GM18520 (cell line): Measurements from ENCODE around the gene HOMER2.
"Not testable (repeated sequence)": the region's sequence is repeated elsewhere in the genome, so short reads cannot be mapped to it uniquely, and the experiment has no call there.

ENCODE experiments used
- ATAC-seq: cut with Tn5 transposase; IDR thresholded peaks from one replicate; pipeline ENCODE4 v1.9.1; 2021; ENCODE audit not compliant: unreplicated experiment

The HOMER2 gene

GRCh38 chr15:82952158-82953081 lies at the start of gene HOMER2:
HOMER2 (minus strand) TSS chr15:82952720; CDS start chr15:82952535, 185 bp downstream.
- ATAC-seq = no peak

DNA sequence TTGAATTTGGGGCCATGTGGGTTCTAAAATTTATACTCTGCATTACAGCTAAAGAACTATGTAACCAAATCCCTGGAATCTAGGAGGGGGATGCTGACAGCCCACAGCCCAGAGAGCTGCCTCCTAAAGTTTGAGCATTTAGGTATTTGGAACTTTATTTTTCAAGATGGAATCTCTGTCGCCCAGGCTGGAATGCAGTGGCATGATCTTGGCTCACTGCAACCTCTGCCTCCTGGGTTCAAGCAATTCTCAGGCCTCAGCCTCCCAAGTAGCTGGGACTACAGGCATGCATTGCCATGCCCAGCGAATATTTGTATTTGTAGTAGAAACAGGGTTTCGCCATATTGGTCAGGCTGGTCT lies 48.1 kb upstream of the HOMER2 start:
- not testable (repeated sequence) for ATAC-seq

GRCh38 chr15:82999905-83000671 lies 47.6 kb upstream of the HOMER2 start:
- ATAC-seq = no peak

DNA sequence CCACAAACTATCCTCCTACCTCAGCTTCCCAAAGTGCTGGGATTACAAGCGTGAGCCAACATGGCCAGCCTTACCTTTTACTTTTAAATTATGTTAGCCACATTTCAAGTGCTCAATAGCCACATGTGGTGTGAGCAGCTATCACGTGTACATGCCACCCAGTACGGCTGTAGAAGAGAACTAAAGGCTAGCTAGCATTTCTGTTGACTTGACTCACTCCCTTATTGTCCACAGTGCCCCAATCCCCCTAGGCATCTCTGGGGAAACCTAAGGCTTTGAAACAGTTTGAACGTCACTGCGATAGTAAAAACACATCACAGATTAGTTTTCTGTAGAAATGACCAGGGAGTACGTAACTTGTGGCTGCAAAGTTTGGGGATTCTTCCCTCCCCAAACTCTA lies 46.9 kb upstream of the HOMER2 start:
- ATAC-seq = no peak

- no peak for ATAC-seq
Measured at GRCh38 chr15:82995938-82996337, 43.4 kb upstream of the HOMER2 start.

GRCh38 chr15:82995076-82995475 lies 42.6 kb upstream of the HOMER2 start:
- ATAC-seq = no peak

GRCh38 chr15:82993144-82993543 lies 40.6 kb upstream of the HOMER2 start:
- no peak for ATAC-seq

- ATAC-seq = no peak
Measured at GRCh38 chr15:82992436-82992998, 40.0 kb upstream of the HOMER2 start.

DNA sequence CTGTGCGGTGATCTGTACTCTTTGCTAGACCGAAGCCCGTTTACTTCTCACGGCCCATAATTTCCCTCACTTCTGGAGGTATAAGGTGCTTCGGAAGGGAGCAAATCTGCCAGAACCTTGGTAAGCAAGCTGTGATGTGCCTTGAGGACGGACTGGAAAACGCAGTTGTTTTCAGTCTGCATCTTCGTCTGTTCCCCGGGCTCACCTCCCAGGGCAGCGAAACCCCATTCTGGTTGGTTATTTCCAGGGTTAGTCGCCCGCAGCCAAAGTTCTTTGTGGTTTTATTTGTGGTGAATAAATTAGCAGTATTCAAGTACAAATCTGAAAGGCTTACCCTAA lies 33.9 kb upstream of the HOMER2 start:
- no peak for ATAC-seq

GRCh38 chr15:82985688-82986441 lies 33.3 kb upstream of the HOMER2 start, which contains the start of gene RAMAC:
RAMAC (plus strand) TSS chr15:82986210; CDS start chr15:82989019, 2,809 bp downstream.
- ATAC-seq = peak; percentile 92

DNA sequence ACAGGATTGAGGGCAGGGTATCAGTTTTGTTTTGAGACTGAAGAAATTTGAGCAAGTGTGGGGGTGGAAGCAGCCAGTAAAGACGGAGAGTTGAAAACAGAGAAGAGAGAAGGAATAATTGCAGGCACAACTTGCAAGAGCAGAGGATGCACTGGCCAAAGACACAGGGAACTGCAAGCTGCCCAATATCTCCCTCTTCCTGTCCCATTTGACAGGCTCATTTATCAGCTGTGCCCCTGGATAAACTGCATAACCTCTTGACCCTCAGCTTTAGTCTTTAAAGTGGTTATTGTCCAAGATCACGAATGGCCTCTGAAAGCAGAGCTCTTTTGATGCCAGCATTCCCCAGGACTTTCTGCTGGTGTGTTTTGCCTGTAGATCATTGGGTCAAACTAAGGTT lies 28.5 kb upstream of the HOMER2 start:
- no peak for ATAC-seq

DNA sequence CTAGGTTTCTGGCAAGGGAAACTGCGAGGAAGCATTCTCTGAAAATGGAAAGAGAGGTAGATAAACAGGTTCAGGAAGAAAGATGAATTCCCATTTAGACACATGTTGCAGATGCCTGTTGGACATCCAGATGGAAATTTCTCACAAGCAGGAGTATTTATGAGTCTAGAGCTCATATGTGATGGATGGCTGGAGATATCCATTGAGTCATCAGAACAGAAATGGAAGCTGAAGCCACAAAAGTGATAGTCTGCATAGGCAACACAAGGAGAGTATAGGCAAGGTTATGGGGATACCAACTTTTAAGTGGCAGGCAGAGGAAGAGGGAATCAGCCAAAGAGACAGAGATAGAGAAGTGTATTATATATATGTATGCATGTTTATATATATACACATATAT lies 27.2 kb upstream of the HOMER2 start:
- no peak for ATAC-seq

GRCh38 chr15:82978438-82978837 lies 25.9 kb upstream of the HOMER2 start:
- ATAC-seq = no peak

DNA sequence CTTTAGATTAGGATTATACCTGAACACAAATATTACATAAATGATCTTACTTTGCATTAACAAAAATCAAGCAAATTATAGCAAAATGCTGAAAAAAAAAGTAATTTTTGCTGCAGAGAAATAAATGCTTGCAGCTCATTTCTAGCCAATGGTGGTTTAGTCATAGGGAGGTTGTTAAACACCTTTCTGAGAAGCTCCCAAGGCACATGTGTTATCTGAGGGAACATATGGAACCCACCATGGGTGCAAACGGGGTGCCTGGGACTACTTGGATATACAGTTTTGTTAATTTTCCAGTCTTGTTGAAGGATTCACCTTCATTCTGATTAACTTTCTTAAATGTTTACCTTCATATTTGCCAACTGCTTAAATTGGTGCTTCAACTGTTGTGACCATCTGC lies 24.6 kb upstream of the HOMER2 start:
- no peak for ATAC-seq

DNA sequence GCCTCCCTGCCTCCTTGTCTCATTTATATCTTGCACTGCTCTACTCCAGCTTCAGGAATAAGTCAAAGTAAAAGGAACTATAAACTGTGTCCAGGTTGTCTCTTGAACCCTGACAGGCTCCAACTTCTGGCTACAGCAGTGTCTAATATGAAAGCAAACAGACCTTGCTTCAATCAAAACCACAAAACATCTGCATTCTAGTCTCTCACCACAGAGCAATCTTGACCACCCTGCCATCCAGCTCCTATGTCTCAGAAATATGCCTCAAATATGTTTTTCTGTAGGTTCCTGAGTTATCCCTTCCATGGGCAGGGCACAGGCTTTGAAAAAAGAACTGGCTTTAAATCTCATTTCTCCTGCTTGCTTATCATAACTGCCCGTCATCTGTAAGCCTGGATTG lies 20.5 kb upstream of the HOMER2 start:
- no peak for ATAC-seq

GRCh38 chr15:82971218-82971984 lies 18.9 kb upstream of the HOMER2 start:
- ATAC-seq = no peak

- ATAC-seq = no peak
Measured at GRCh38 chr15:82970696-82971095, 18.2 kb upstream of the HOMER2 start.

DNA sequence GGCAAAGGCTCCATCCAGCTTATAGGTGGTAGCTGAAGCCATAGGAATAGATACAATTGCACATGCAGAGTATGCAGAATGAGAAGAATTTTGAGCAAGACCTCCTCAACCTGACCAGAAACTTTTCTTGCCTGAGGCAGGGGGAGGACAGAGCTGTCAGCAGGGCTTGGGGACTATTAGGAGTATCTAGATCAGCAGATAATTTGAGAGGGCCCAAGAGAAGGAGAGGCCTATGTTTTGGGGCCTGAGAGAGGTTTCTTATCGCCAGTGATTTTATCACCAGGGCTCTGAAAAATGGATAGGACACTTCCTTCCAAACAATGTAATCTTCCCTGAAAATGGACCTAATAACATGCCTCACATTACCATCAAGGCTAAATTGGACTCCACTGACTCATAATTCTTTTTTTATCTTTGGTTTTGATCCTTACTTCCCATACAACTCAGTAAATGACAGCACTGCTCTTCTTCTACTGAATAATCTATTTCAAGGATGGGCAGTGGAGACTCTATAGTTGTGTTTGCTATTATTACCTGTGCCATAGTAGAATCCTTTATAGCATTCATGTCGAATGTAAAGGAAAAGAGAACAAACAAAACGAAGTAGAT lies 17.7 kb upstream of the HOMER2 start:
- ATAC-seq = no peak

- ATAC-seq = no peak
Measured at GRCh38 chr15:82969353-82969752, 16.8 kb upstream of the HOMER2 start.

DNA sequence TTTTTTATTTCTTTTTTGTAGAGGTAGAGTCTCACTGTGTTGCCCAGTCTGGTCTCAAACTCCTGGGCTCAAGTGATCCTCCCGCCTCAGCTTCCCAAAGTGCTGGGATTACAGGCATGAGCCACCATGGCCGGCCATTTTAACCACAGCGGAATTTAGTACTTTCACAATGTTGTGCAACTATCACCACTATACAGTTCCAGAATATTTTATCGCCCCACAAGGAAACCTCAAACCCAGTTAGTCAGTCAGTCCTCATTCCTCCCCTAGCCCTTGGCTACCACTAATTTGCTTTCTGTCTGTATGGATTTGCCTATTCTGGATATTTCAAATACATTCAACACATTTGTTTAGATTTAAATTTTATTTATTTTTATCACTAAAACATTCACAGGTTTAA lies 15.5 kb upstream of the HOMER2 start:
- no peak for ATAC-seq
